Heart left ventricle (tissue), 16 donors: ENCODE data around the gene EXOC4. TPM values are rescaled to one million over a fixed set of nuclear protein-coding genes. Genes with fewer than 3 reads are reported as not detected.

Source experiments
- ATAC-seq, 4 donors: fragments of 200-7000 bp; cut with Tn5 transposase; one replicate each; pipeline ENCODE4 v1.9.1; 2020 to 2022; ENCODE audit warnings: moderate library complexity in 4 of 4, mild to moderate bottlenecking in 3 of 4, moderate number of reproducible peaks in 1 of 4
- DNase-seq, 5 donors: peaks; one replicate each; pipeline ENCODE4 v3.0.0-alpha.2; 2020
- H3K27ac ChIP-seq, 12 donors: fragments of 200-600 bp; sonication (generic) in 4 of 12; one replicate each; pipeline versions ENCODE4 v1.5.0 to v1.8.0; 2016 to 2022; ENCODE audit warnings: mild to moderate bottlenecking in 2 of 12
- H3K27me3 ChIP-seq, 9 donors: fragments of 200-600 bp; sonication (generic) in 2 of 9; one replicate each; pipeline versions ENCODE4 v1.5.1 to v1.8.0; 2016 to 2022; ENCODE audit warnings: mild to moderate bottlenecking in 3 of 9
- H3K36me3 ChIP-seq, 9 donors: fragments of 200-600 bp; sonication (generic) in 2 of 9; one replicate each; pipeline versions ENCODE4 v1.5.0 to v1.8.0; 2018 to 2022; ENCODE audit warnings: mild to moderate bottlenecking in 2 of 9
- H3K4me1 ChIP-seq, 12 donors: fragments of 200-600 bp; sonication (generic) in 4 of 12; one replicate each; pipeline versions ENCODE4 v1.5.0 to v1.8.0; 2016 to 2022; ENCODE audit warnings: mild to moderate bottlenecking in 3 of 12
- H3K4me3 ChIP-seq, 12 donors: fragments of 200-600 bp; sonication (generic) in 4 of 12; one replicate each; pipeline versions ENCODE4 v1.5.0 to v1.8.0; 2017 to 2022; ENCODE audit warnings: mild to moderate bottlenecking in 9 of 12, moderate library complexity in 4 of 12
- H3K9me3 ChIP-seq, 12 donors: fragments of 200-600 bp; sonication (generic) in 4 of 12; one replicate each; pipeline versions ENCODE4 v1.5.0 to v1.8.0; 2016 to 2022; ENCODE audit warnings: mild to moderate bottlenecking in 1 of 12
- CTCF ChIP-seq, 12 donors: fragments of 200-600 bp; sonication (generic) in 4 of 12; IDR thresholded peaks; one replicate each; pipeline versions ENCODE4 v1.5.0 to v1.8.0; 2018 to 2022; ENCODE audit warnings: antibody characterized with exemption in 12 of 12, mild to moderate bottlenecking in 5 of 12
- POLR2A ChIP-seq, 2 donors: fragments of 450-650 bp; IDR thresholded peaks; one replicate each; pipeline ENCODE4 v1.6.1; 2017; ENCODE audit warnings: antibody characterized with exemption in 2 of 2, mild to moderate bottlenecking in 2 of 2, moderate library complexity in 2 of 2
- WGBS, 4 donors: extraction: QIAGEN DNeasy Blood & Tissue Kit in 2 of 4; methylation state at CpG; one replicate each; pipeline versions ENCODE4 v1.1.5 to v1.1.7; 2013 to 2018; 5-methylcytosine and 5-hydroxymethylcytosine counted together
- intact Hi-C, 10 donors: fragments of 100-400 bp; cut with DNase I; formaldehyde crosslinking; loops; one replicate each; pipeline versions ENCODE4 v1.11.1 to v1.14.2; 2022
- polyA plus RNA-seq, 2 donors: library from polyadenylated mRNA; stranded (reverse); fragments of 200-250 nt; gene quantifications; one replicate each; pipeline ENCODE4 v1.2.3, GENCODE V29; 2013
- total RNA-seq, 9 donors: library from RNA; depleted of rRNA in 2 of 9; stranded (reverse); fragments of >200 nt in 2 of 9; fragmentation: NEBNext Ultra II Directional in 3 of 9; extraction: Animal tissue kit (Norgen Biotek cat#: 25700) in 3 of 9; gene quantifications; one replicate each; pipeline versions ENCODE4 v1.1.0 to v1.2.4, GENCODE V29; 2016 to 2023
- donor health status: ischemic (EF 13 %, LVEDD 7.1; RV severe dilation, severe dysfunction).
- donor health status: healthy with polysubstance abuse.
- donor health status: DM: no; HTN: yes; CAD: no.
- donor health status: DM: no; HTN: no; CAD: no.
- donor health status: ischemic (EF 25% LVEDD 6.9; RV normal size, moderate dysfunction).
- donor health status: ischemic (EF 25% LVEDD 5.7; RV mildly dilated, moderate dysfunction).
- donor health status: healthy.
- donor health status: DM: yes; HTN: yes; CAD: no.
- donor health status: ischemic (EF 35%, LVEDD 5.7; RV mildly dilated, moderate dysfunction).
- donor health status: nonischemic (EF 11% LVEDD 7.7; RV severe dilation, severe dysfunction).
- donor health status: DM: yes; HTN: yes; CAD: no.
- donor health status: PGD.
- donor health status: ischemic (EF 29% LVEDD 5.4; RV normal size, mild dysfunction).
- donor health status: nonischemic (EF 23%, LVEDD 6.1; RV moderate dilation, normal function).

EXOC4 gene
- total and polyA plus RNA-seq, 11 donors: 8.8 to 61.2 (median 33.8) TPM

GRCh38 chr7:133670250-133670649 is 417.4 kb downstream of the EXOC4 start:
- Histone ChIP-seq H3K36me3 (no peaks in the 10 kb centered on the region), H3K4me1 (no peaks in the 10 kb centered on the region), H3K27me3 (no peaks in the 10 kb centered on the region), H3K4me3 (no peak overlapping the region), H3K9me3 (no peaks in the 10 kb centered on the region), H3K27ac (no peak overlapping the region)
- intact Hi-C loops: no loop called here
- 81 to 91% (median 86%) methylated on average over 5 of the region's 5 CpGs for WGBS, 4 donors
- no peak for DNase-seq
- no peak for ATAC-seq
- TF ChIP-seq POLR2A (IDR thresholded peaks at IDR 0.05) (no peak), CTCF (IDR thresholded peaks at IDR 0.05) (no peak)

- 85 to 99% (median 96%) methylated on average over 1 of the region's 1 CpG for WGBS, 4 donors
- TF ChIP-seq CTCF (IDR thresholded peaks at IDR 0.05): no peak
- TF ChIP-seq POLR2A (IDR thresholded peaks at IDR 0.05): no peak
- Histone ChIP-seq H3K4me3 (no peak overlapping the region), H3K9me3 (no peaks in the 10 kb centered on the region), H3K36me3 (no peaks in the 10 kb centered on the region), H3K27me3 (no peaks in the 10 kb centered on the region), H3K27ac (no peak overlapping the region), H3K4me1 (no peaks in the 10 kb centered on the region)
- intact Hi-C loops: no loop called here
- DNase-seq: no peak
- no peak for ATAC-seq
These were observed 420.0 kb downstream of the EXOC4 start for GRCh38 chr7:133672866-133673265.

- H3K36me3 ChIP-seq: no peaks in the 10 kb centered on the region
- no peak overlapping the region for H3K27ac ChIP-seq
- H3K4me3 ChIP-seq: no peak overlapping the region
- H3K9me3 ChIP-seq: no peaks in the 10 kb centered on the region
- ATAC-seq (no peak), DNase-seq (no peak)
- 93 to 95% (median 95%) methylated on average over 2 of the region's 2 CpGs for WGBS, 4 donors
- intact Hi-C loops: no loop called here
- TF ChIP-seq POLR2A (IDR thresholded peaks at IDR 0.05) (no peak), CTCF (IDR thresholded peaks at IDR 0.05) (no peak)
- H3K27me3 ChIP-seq: no peaks in the 10 kb centered on the region
- no peaks in the 10 kb centered on the region for H3K4me1 ChIP-seq
These were observed 421.3 kb downstream of the EXOC4 start for GRCh38 chr7:133674079-133674763.

- WGBS, 4 donors: 94 to 98% (median 98%) methylated on average over 8 of the region's 8 CpGs
- H3K27me3 ChIP-seq: no peaks in the 10 kb centered on the region
- intact Hi-C loops: no loop called here
- DNase-seq: no peak
- no peak overlapping the region for H3K4me3 ChIP-seq
- no peak for ATAC-seq
- H3K36me3 ChIP-seq: no peaks in the 10 kb centered on the region
- TF ChIP-seq POLR2A (IDR thresholded peaks at IDR 0.05) (no peak), CTCF (IDR thresholded peaks at IDR 0.05) (no peak)
- H3K9me3 ChIP-seq: no peaks in the 10 kb centered on the region
- no peaks in the 10 kb centered on the region for H3K4me1 ChIP-seq
- H3K27ac ChIP-seq: no peak overlapping the region
These were observed 422.8 kb downstream of the EXOC4 start for GRCh38 chr7:133675510-133676218.
